Measurements from ENCODE around the gene RELL1. TPM values are rescaled to one million over a fixed set of nuclear protein-coding genes. Genes with fewer than 3 reads are reported as not detected.

RELL1 gene
- total RNA-seq, 1 donor from 2014 or later = 21.2 TPM

GRCh38 chr4:37715889-37716402, 29.8 kb upstream of the RELL1 start:
- Mint-ChIP-seq H3K4me1 (ENCODE audit: low read depth, unreplicated experiment) (no peaks in the 10 kb centered on the region), H3K4me3 (ENCODE audit: unreplicated experiment) (no peak overlapping the region), H3K36me3 (ENCODE audit: unreplicated experiment) (no peaks in the 10 kb centered on the region), H3K27me3 (ENCODE audit: unreplicated experiment) (peaks cover 2% of the 10 kb centered on the region), H3K9me3 (ENCODE audit: unreplicated experiment) (peaks cover 2% of the 10 kb centered on the region), H3K27ac (ENCODE audit: unreplicated experiment) (no peak overlapping the region)
- no peak for DNase-seq
- TF ChIP-seq, protein P1, sequence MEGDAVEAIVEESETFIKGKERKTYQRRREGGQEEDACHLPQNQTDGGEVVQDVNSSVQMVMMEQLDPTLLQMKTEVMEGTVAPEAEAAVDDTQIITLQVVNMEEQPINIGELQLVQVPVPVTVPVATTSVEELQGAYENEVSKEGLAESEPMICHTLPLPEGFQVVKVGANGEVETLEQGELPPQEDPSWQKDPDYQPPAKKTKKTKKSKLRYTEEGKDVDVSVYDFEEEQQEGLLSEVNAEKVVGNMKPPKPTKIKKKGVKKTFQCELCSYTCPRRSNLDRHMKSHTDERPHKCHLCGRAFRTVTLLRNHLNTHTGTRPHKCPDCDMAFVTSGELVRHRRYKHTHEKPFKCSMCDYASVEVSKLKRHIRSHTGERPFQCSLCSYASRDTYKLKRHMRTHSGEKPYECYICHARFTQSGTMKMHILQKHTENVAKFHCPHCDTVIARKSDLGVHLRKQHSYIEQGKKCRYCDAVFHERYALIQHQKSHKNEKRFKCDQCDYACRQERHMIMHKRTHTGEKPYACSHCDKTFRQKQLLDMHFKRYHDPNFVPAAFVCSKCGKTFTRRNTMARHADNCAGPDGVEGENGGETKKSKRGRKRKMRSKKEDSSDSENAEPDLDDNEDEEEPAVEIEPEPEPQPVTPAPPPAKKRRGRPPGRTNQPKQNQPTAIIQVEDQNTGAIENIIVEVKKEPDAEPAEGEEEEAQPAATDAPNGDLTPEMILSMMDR (IDR thresholded peaks at IDR 0.05; ENCODE audit: partially characterized antibody, unreplicated experiment) = no peak

DNA sequence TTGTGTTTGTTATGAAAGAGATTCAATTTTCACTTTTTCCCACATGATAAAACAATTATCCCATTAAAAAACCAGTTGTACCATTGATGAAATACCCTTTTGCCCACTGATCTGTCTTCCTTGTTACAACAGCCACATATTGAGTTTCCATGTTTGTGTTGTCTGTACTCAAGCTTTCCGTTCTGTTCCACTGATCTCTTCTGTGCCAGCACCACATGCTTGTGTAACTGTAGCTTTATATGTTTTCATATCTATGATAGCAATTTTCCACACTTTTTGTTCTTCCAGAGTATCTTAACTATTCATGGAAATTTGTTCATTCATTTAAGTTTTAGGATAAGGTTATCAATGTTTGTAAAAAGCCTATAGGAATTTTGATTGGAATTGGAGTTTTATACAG, 24.3 kb upstream of the RELL1 start:
- no peaks in the 10 kb centered on the region for H3K36me3 Mint-ChIP-seq (ENCODE audit: unreplicated experiment)
- H3K27ac Mint-ChIP-seq (ENCODE audit: unreplicated experiment) = no peak overlapping the region
- no peak overlapping the region for H3K4me3 Mint-ChIP-seq (ENCODE audit: unreplicated experiment)
- no peaks in the 10 kb centered on the region for H3K27me3 Mint-ChIP-seq (ENCODE audit: unreplicated experiment)
- H3K4me1 Mint-ChIP-seq (ENCODE audit: low read depth, unreplicated experiment) = no peaks in the 10 kb centered on the region
- TF ChIP-seq, protein P1 (IDR thresholded peaks at IDR 0.05; ENCODE audit: partially characterized antibody, unreplicated experiment) = no peak
- no peak for DNase-seq
- peaks cover 5% of the 10 kb centered on the region for H3K9me3 Mint-ChIP-seq (ENCODE audit: unreplicated experiment)

DNA sequence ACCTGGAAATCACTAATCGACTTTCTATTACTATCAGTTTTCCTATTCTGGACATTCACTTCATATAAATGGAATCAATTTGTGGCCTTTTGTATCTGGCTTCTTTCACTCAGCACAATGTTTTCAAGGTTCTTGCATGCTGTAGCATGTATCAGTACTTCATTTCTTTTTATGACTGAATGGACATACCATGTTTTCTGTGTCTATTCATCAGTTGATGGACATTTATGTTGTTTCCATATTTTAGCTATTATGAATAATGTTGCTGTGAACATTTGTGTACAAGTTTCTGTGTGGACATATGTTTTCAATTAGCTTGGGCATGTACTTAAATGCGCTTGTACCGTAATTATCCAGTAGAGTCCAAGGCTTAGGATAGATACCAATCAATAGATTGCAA, 19.9 kb upstream of the RELL1 start:
- H3K4me3 Mint-ChIP-seq (ENCODE audit: unreplicated experiment) = no peak overlapping the region
- H3K36me3 Mint-ChIP-seq (ENCODE audit: unreplicated experiment) = no peaks in the 10 kb centered on the region
- TF ChIP-seq, protein P1 (IDR thresholded peaks at IDR 0.05; ENCODE audit: partially characterized antibody, unreplicated experiment) = no peak
- no peak overlapping the region for H3K27ac Mint-ChIP-seq (ENCODE audit: unreplicated experiment)
- H3K4me1 Mint-ChIP-seq (ENCODE audit: low read depth, unreplicated experiment) = no peaks in the 10 kb centered on the region
- DNase-seq = no peak
- no peaks in the 10 kb centered on the region for H3K27me3 Mint-ChIP-seq (ENCODE audit: unreplicated experiment)
- H3K9me3 Mint-ChIP-seq (ENCODE audit: unreplicated experiment) = peaks cover 2% of the 10 kb centered on the region

DNA sequence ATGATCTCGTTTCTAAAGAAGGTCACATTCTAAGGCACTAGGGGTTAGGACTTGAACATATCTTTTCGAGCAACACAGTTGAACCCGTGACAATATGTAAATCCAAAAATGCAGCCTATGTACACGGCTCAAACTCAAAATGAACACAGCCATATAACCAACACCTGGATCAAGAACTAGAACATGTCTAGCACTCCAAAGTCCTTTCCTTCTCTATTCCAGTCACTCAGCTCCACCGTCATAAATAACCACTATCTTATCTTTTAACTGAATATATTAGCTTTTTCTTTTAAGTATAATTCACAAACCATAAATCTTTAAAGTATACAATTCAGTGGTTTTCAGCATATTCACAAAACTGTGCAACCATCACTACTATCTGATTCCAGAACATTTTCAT, 19.4 kb upstream of the RELL1 start:
- no peak overlapping the region for H3K4me3 Mint-ChIP-seq (ENCODE audit: unreplicated experiment)
- H3K9me3 Mint-ChIP-seq (ENCODE audit: unreplicated experiment) = peaks cover 2% of the 10 kb centered on the region
- TF ChIP-seq, protein P1 (IDR thresholded peaks at IDR 0.05; ENCODE audit: partially characterized antibody, unreplicated experiment) = no peak
- no peaks in the 10 kb centered on the region for H3K4me1 Mint-ChIP-seq (ENCODE audit: low read depth, unreplicated experiment)
- no peaks in the 10 kb centered on the region for H3K27me3 Mint-ChIP-seq (ENCODE audit: unreplicated experiment)
- no peaks in the 10 kb centered on the region for H3K36me3 Mint-ChIP-seq (ENCODE audit: unreplicated experiment)
- DNase-seq = no peak
- no peak overlapping the region for H3K27ac Mint-ChIP-seq (ENCODE audit: unreplicated experiment)

DNA sequence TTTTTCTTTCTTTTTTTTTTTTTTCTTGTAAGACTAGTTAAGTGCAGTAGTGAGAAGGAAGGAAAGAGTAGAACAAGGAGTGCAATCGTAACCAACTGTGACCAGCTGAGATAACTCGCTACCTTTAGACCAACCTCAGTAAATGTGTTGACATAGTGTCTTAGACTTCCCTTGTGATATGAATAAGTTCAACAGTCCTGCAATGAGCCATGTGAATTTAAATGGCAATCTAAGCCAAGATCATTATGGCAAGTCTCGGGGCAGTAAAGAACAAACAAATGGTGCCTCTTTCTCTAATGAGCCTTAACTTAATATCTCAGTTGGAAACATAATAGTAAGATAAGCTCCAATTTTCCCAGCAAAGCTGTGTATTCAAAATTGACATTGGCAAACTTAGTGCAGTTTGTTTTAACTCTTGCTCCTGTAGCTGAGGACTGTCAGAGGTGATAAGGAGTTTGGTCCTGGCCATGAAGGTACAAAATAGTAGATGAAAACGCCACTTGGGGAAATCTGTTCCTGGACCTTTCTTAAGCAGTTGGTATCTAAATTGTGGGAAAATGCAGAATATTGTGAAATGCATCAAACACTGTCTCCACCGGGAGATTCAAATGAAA, 13.8 kb upstream of the RELL1 start:
- no peaks in the 10 kb centered on the region for H3K27me3 Mint-ChIP-seq (ENCODE audit: unreplicated experiment)
- H3K9me3 Mint-ChIP-seq (ENCODE audit: unreplicated experiment) = no peaks in the 10 kb centered on the region

More for the DNA sequence above, 13.8 kb upstream of the RELL1 start:
- H3K4me1 Mint-ChIP-seq (ENCODE audit: low read depth, unreplicated experiment) = peaks cover 3% of the 10 kb centered on the region
- no peak overlapping the region for H3K27ac Mint-ChIP-seq (ENCODE audit: unreplicated experiment)
- DNase-seq = no peak
- H3K4me3 Mint-ChIP-seq (ENCODE audit: unreplicated experiment) = no peak overlapping the region
- TF ChIP-seq, protein P1 (IDR thresholded peaks at IDR 0.05; ENCODE audit: partially characterized antibody, unreplicated experiment) = no peak
- no peaks in the 10 kb centered on the region for H3K36me3 Mint-ChIP-seq (ENCODE audit: unreplicated experiment)

All from glutamatergic neuron (in vitro differentiated cells).